A673 (cell line): ENCODE data around the gene MPPE1. TPM values are rescaled to one million over a fixed set of nuclear protein-coding genes. Genes with fewer than 3 reads are reported as not detected.
"Not testable (repeated sequence)": the region's sequence is repeated elsewhere in the genome, so short reads cannot be mapped to it uniquely, and the experiment has no call there.

Experiments used
- BruUV-seq: library from RNA; stranded (reverse); fragments of 400-500 nt; replicated peaks from 2 replicates; lab custom pipeline; 2021; lab: Mats Ljungman, UMichigan
- CTCF ChIA-PET: fragments of 300-600 bp; sonication (Branson Sonifier 250); formaldehyde crosslinking; loops from one replicate; lab custom pipeline; 2022; ENCODE audit warnings: antibody characterized with exemption; lab: Charles Lee
- POLR2A ChIA-PET: fragments of 300-600 bp; sonication (Branson Sonifier 250); formaldehyde crosslinking; loops from one replicate; lab custom pipeline; 2022; ENCODE audit warnings: antibody characterized with exemption; ENCODE audit not compliant: low non-redundant PET; lab: Charles Lee
- DNase-seq: peaks from one replicate; pipeline ENCODE4 v3.0.0-alpha.2; 2015; ENCODE audit warnings: low spot score
- H3K27ac ChIP-seq: fragments of 200-600 bp; sonication (generic); 2 replicates; pipeline ENCODE4 v1.5.1; 2016; ENCODE audit warnings: mixed run types, low read depth, mild to moderate bottlenecking, mixed read lengths, antibody characterized with exemption, low read length; ENCODE audit not compliant: poor library complexity, severe bottlenecking
- H3K27me3 ChIP-seq: fragments of 200-600 bp; sonication (generic); replicated peaks from 2 replicates; pipeline ENCODE4 v1.6.1; 2017; ENCODE audit warnings: mixed run types, low read depth, mild to moderate bottlenecking, mixed read lengths, antibody characterized with exemption, low read length; ENCODE audit not compliant: insufficient read depth, poor library complexity
- H3K36me3 ChIP-seq: fragments of 200-600 bp; sonication (generic); 2 replicates; pipeline ENCODE4 v1.6.1; 2016; ENCODE audit warnings: mixed run types, mild to moderate bottlenecking, mixed read lengths, antibody characterized with exemption, low read length; ENCODE audit not compliant: insufficient read depth, poor library complexity, severe bottlenecking
- H3K4me1 ChIP-seq: fragments of 200-600 bp; sonication (generic); 2 replicates; pipeline ENCODE4 v1.6.1; 2017; ENCODE audit warnings: mixed run types, mild to moderate bottlenecking, mixed read lengths, antibody characterized with exemption, low read length; ENCODE audit not compliant: insufficient read depth, poor library complexity, severe bottlenecking
- H3K4me3 ChIP-seq: fragments of 200-600 bp; sonication (generic); 2 replicates; pipeline ENCODE4 v1.5.1; 2016; ENCODE audit warnings: low read depth, mixed run types, mild to moderate bottlenecking, mixed read lengths, low read length; ENCODE audit not compliant: poor library complexity, severe bottlenecking
- H3K9me3 ChIP-seq: fragments of 200-600 bp; sonication (generic); 2 replicates; pipeline ENCODE4 v1.6.1; 2016; ENCODE audit warnings: mixed run types, low read depth, mild to moderate bottlenecking, mixed read lengths, antibody characterized with exemption, low read length; ENCODE audit not compliant: poor library complexity, severe bottlenecking
- CTCF ChIP-seq: fragments of 300-800, 200-600 bp; sonication (generic); conservative IDR thresholded peaks from 2 replicates; pipeline ENCODE4 v1.5.1; 2017; ENCODE audit warnings: low read depth, mild to moderate bottlenecking, antibody characterized with exemption, low read length, moderate library complexity, mixed read lengths
- EZH2 ChIP-seq: fragments of 200-600 bp; sonication (generic); IDR thresholded peaks from 2 replicates; pipeline ENCODE4 v1.6.1; 2017; ENCODE audit warnings: borderline replicate concordance, low read depth, mild to moderate bottlenecking, mixed read lengths, antibody characterized with exemption, low read length; ENCODE audit not compliant: poor library complexity, severe bottlenecking
- intact Hi-C: fragments of 100-400 bp; cut with micrococcal nuclease; formaldehyde crosslinking; loops from one replicate; pipeline ENCODE4 v1.10.0; 2022; ENCODE audit not compliant: unreplicated experiment
- total RNA-seq: library from RNA; stranded (reverse); gene quantifications from 2 replicates; pipeline ENCODE4 v1.2.3, GENCODE V29; 2021

Gene MPPE1
- total RNA-seq, 1 experiment from 2014 or later = 17.6 TPM

GRCh38 chr18:11901826-11902438 is 6.2 kb downstream of the MPPE1 start:
- Histone ChIP-seq H3K27me3 (no peaks in the 10 kb centered on the region), H3K4me3 (no peak overlapping the region), H3K4me1 (no peaks in the 10 kb centered on the region), H3K36me3 (no peaks in the 10 kb centered on the region), H3K9me3 (no peaks in the 10 kb centered on the region), H3K27ac (no peak overlapping the region)
- intact Hi-C loops = no loop called here
- ChIA-PET POLR2A (no interaction called here), CTCF (no interaction called here)
- no peak for DNase-seq
- BruUV-seq = no TSS peak
- no peak for TF ChIP-seq CTCF
- no peak for TF ChIP-seq EZH2

- no peak for TF ChIP-seq CTCF
- TF ChIP-seq EZH2 = no peak
- H3K27ac ChIP-seq = no peak overlapping the region
- no peak for DNase-seq
- H3K4me1 ChIP-seq = no peaks in the 10 kb centered on the region
- no peaks in the 10 kb centered on the region for H3K27me3 ChIP-seq
- H3K9me3 ChIP-seq = no peaks in the 10 kb centered on the region
- POLR2A ChIA-PET = no interaction called here
- no TSS peak for BruUV-seq
- intact Hi-C loops = no loop called here
- no peaks in the 10 kb centered on the region for H3K36me3 ChIP-seq
- CTCF ChIA-PET = no interaction called here
- H3K4me3 ChIP-seq = no peak overlapping the region
These were observed 9.1 kb downstream of the MPPE1 start for GRCh38 chr18:11899063-11899462.

- Histone ChIP-seq H3K27ac (no peak overlapping the region), H3K4me1 (no peaks in the 10 kb centered on the region), H3K4me3 (no peak overlapping the region), H3K36me3 (no peaks in the 10 kb centered on the region), H3K27me3 (no peaks in the 10 kb centered on the region), H3K9me3 (no peaks in the 10 kb centered on the region)
- CTCF ChIA-PET = no interaction called here
- intact Hi-C loops = no loop called here
- POLR2A ChIA-PET = no interaction called here
- no peak for DNase-seq
- no TSS peak for BruUV-seq
- TF ChIP-seq CTCF (no peak), EZH2 (no peak)
These were observed 10.3 kb downstream of the MPPE1 start for GRCh38 chr18:11897781-11898180.

- H3K27me3 ChIP-seq, H3K36me3 ChIP-seq, DNase-seq, H3K9me3 ChIP-seq, H3K4me1 ChIP-seq, H3K4me3 ChIP-seq, POLR2A ChIA-PET, CTCF ChIA-PET, BruUV-seq, H3K27ac ChIP-seq, intact Hi-C loops: not testable (repeated sequence)
These were observed 15.7 kb downstream of the MPPE1 start for GRCh38 chr18:11892438-11892837.
